M059J (cell line): ENCODE data around the gene SAC3D1. TPM values are rescaled to one million over a fixed set of nuclear protein-coding genes. Genes with fewer than 3 reads are reported as not detected.

Experiments
- DNase-seq: peaks from one replicate; pipeline ENCODE4 v3.0.0-alpha.2; 2012; ENCODE audit warnings: low read depth
- total RNA-seq: library from RNA; depleted of rRNA; stranded (reverse); fragments of >200 nt; shearing (Covaris generic); gene quantifications from 2 replicates; pipeline ENCODE4 v1.2.3, GENCODE V29; 2014; rRNA removed

The SAC3D1 gene
- total RNA-seq, 1 experiment from 2014 or later: 20.0 TPM

DNA sequence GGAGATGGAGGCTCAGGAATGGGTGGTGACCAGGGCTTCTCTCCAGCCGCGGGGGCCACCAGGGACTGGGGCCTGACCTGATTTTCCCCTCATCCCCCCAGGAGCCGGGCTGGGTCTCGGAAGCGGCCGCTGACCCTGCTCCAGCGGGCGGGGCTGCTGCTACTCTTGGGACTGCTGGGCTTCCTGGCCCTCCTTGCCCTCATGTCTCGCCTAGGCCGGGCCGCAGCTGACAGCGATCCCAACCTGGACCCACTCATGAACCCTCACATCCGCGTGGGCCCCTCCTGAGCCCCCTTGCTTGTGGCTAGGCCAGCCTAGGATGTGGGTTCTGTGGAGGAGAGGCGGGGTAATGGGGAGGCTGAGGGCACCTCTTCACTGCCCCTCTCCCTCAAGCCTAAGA lies 46.8 kb downstream of the SAC3D1 start:
- no peak for DNase-seq

DNA sequence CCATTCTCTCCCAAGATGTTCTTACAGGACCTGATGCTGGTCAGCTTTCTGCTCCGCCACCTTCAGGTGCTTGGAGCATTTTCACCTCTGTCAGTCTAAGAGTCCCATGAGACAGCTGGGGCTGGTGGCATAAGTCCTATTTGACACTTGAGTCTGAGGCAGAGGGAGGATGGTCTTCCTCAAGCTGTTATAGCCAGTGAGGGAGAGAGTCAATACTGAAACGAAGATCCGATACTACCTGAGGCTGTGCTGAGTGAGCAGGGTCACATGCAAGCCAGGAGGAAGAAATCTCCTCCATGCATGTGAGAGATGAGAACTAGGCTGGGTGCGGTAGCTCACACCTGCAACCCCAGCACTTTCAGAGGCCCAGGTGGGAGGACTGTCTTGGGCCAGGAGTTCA lies 48.6 kb downstream of the SAC3D1 start:
- no peak for DNase-seq

DNA sequence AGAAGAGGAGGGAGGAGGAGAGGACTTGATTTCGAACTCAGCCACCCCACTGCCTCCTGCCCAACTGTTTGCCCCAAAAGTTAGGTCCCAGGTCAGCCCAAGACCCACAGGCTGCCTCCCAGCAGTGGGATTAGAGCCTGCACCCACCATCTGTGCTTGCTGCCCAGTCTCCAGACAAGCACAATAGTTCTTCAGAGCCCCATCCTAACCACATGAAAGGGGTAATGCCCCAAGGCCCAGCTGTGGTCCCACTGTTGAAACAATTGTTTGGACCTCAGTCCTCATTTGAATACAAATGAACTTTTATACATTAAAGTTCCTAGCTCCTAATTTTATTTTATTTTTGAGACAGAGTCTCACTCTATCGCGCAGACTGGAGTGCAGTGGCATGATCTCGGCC lies 49.6 kb downstream of the SAC3D1 start:
- DNase-seq: no peak

Other genes starting within 250 kb of the SAC3D1 start
- gene MAP4K2, start 238.0 kb upstream of the SAC3D1 start, total RNA-seq: 11.2 and 23.3 TPM in 2 replicates
- gene MEN1, start 230.7 kb upstream of the SAC3D1 start, total RNA-seq: 7.0 and 18.6 TPM in 2 replicates
- gene CDC42BPG, start 196.6 kb upstream of the SAC3D1 start, total RNA-seq: 0.02 and 0.54 TPM in 2 replicates
- gene EHD1, start 162.6 kb upstream of the SAC3D1 start, total RNA-seq: 38.4 and 57.9 TPM in 2 replicates
- 12.6 and 16.0 TPM in 2 replicates for gene ATG2A, start 124.0 kb upstream of the SAC3D1 start, total RNA-seq
- gene PPP2R5B, start 116.5 kb upstream of the SAC3D1 start, total RNA-seq: 21.5 and 39.7 TPM in 2 replicates
- not detected in 2 replicates for gene GPHA2, start 105.3 kb upstream of the SAC3D1 start, total RNA-seq
- not detected in 2 replicates for gene MAJIN, start 69.1 kb upstream of the SAC3D1 start, total RNA-seq
- gene BATF2, start 44.2 kb upstream of the SAC3D1 start, total RNA-seq: 5.9 and 6.2 TPM in 2 replicates
- 137 and 169 TPM in 2 replicates for gene ARL2, start 27.1 kb upstream of the SAC3D1 start, total RNA-seq
- gene SNX15, start 13.8 kb upstream of the SAC3D1 start, total RNA-seq: 17.8 and 18.3 TPM in 2 replicates
- 0.34 TPM in 1 of 2 replicates, not detected in the other for gene NAALADL1, start 17.3 kb downstream of the SAC3D1 start, total RNA-seq
- 47.9 and 56.8 TPM in 2 replicates for gene CDCA5, start 42.8 kb downstream of the SAC3D1 start, total RNA-seq
- gene ZFPL1, start 43.0 kb downstream of the SAC3D1 start, total RNA-seq: 83.4 and 96.0 TPM in 2 replicates
- gene VPS51, start 55.0 kb downstream of the SAC3D1 start, total RNA-seq: 117 and 170 TPM in 2 replicates
- 2.1 and 7.0 TPM in 2 replicates for gene TM7SF2, start 70.7 kb downstream of the SAC3D1 start, total RNA-seq
- 13.9 and 17.7 TPM in 2 replicates for gene ZNHIT2, start 76.5 kb downstream of the SAC3D1 start, total RNA-seq
- gene FAU, start 80.9 kb downstream of the SAC3D1 start, total RNA-seq: 290 and 443 TPM in 2 replicates
- gene MRPL49, start 81.1 kb downstream of the SAC3D1 start, total RNA-seq: 68.9 and 87.8 TPM in 2 replicates
- gene SYVN1, start 93.3 kb downstream of the SAC3D1 start, total RNA-seq: 27.0 and 37.8 TPM in 2 replicates
- not detected in 2 replicates for gene SPDYC, start 129.0 kb downstream of the SAC3D1 start, total RNA-seq
- gene CAPN1, start 140.7 kb downstream of the SAC3D1 start, total RNA-seq: 208 and 246 TPM in 2 replicates
- 47.8 and 62.9 TPM in 2 replicates for gene POLA2, start 220.8 kb downstream of the SAC3D1 start, total RNA-seq